Transverse colon (tissue), 4 donors: ENCODE data around the gene BRSK1.
A peak's percentile ranks its signal among the peaks of the same experiment; 100 is the strongest.

Experiments
- POLR2AphosphoS5 ChIP-seq, 3 donors: sonication (generic); formaldehyde crosslinking; IDR thresholded peaks; one replicate each; pipeline ENCODE4 v1.6.1; 2016; ENCODE audit warnings: antibody characterized with exemption in 3 of 3
- TF ChIP-seq, protein P1 (sequence below), 5 experiments: fragments of 200-600 bp in 3 of 5; fragments of 450-650 bp in 2 of 5; sonication (generic) in 3 of 5; IDR thresholded peaks; 1 replicate in 2 of 5; 2 replicates in 3 of 5; pipeline ENCODE4 v1.5.1; 2016 to 2017; ENCODE audit warnings: antibody characterized with exemption in 5 of 5, inconsistent platforms in 3 of 5, mild to moderate bottlenecking in 2 of 5, moderate library complexity in 1 of 5

DNA sequence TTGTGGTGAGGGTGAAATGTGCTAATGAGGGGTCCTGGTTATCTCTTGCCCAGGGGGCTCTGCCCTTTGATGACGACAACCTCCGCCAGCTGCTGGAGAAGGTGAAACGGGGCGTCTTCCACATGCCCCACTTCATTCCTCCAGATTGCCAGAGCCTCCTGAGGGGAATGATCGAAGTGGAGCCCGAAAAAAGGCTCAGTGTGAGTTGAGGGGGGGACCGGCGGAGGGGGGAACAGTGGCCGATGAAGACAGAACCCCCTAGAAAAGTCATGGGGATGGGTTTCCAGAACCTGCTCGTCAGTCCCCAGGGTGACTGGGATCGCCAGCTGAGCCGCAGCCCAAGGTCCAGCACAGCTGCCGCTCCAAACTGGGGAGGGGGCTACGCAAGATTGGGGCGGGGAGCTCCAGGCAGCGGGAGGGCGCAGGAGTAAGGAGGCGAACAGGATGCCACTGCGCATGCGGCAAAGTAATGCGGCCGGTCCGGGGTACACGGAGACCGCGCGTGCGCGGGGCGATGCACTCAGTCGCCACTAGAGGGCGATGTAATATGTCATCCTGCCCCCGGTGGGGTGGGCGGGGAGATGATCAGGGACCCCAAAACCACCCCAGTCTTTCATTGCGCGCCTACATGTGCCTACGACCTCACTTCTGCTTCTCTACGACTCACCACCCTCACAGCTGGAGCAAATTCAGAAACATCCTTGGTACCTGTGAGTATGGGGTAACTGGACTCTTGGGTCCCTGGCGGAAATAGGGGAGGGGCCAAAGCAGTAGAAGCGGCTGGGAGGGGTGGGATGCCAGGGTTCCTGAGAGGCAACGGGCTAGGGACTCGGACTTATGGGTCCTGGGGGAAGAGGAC lies 17.9 kb downstream of the BRSK1 start:
- TF ChIP-seq, protein P1, sequence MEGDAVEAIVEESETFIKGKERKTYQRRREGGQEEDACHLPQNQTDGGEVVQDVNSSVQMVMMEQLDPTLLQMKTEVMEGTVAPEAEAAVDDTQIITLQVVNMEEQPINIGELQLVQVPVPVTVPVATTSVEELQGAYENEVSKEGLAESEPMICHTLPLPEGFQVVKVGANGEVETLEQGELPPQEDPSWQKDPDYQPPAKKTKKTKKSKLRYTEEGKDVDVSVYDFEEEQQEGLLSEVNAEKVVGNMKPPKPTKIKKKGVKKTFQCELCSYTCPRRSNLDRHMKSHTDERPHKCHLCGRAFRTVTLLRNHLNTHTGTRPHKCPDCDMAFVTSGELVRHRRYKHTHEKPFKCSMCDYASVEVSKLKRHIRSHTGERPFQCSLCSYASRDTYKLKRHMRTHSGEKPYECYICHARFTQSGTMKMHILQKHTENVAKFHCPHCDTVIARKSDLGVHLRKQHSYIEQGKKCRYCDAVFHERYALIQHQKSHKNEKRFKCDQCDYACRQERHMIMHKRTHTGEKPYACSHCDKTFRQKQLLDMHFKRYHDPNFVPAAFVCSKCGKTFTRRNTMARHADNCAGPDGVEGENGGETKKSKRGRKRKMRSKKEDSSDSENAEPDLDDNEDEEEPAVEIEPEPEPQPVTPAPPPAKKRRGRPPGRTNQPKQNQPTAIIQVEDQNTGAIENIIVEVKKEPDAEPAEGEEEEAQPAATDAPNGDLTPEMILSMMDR (IDR thresholded peaks at IDR 0.05) = peak; percentile 95 to 99 (median 98)
- no peak for TF ChIP-seq POLR2AphosphoS5 (IDR thresholded peaks at IDR 0.05)
